Measurements from ENCODE around the gene HOXC6.

HOXC6 gene

DNA sequence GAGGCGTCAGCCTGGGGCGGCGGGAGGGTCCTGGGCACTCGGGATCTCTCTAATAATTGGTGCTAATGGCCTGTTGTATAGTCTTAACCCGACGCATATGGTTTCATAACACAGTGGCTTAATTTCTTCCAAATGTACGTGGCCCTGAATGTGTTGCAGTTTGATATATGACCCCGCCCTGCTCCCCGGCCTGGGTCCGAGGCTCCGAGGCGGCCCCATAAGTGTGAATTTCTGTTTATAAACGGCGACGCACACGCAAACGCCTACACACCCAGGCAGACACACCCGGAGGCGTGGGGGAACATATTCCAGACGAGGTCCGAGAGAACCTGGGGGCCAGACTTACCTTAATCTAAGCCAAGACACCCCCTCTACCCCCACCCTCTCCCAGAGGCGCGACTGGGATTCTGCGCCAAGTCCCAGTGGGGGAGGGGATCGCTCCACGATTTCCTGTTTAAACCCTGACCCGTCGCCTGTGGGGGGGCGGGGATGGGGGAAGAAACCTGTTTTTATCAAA is 9.7 kb upstream of the HOXC6 start:
- peak overlapping the region; percentile 83 for H3K27ac ChIP-seq
- TF ChIP-seq ZFX (IDR thresholded peaks at IDR 0.05; ENCODE audit: borderline replicate concordance) = no peak
- TF ChIP-seq, protein P1, sequence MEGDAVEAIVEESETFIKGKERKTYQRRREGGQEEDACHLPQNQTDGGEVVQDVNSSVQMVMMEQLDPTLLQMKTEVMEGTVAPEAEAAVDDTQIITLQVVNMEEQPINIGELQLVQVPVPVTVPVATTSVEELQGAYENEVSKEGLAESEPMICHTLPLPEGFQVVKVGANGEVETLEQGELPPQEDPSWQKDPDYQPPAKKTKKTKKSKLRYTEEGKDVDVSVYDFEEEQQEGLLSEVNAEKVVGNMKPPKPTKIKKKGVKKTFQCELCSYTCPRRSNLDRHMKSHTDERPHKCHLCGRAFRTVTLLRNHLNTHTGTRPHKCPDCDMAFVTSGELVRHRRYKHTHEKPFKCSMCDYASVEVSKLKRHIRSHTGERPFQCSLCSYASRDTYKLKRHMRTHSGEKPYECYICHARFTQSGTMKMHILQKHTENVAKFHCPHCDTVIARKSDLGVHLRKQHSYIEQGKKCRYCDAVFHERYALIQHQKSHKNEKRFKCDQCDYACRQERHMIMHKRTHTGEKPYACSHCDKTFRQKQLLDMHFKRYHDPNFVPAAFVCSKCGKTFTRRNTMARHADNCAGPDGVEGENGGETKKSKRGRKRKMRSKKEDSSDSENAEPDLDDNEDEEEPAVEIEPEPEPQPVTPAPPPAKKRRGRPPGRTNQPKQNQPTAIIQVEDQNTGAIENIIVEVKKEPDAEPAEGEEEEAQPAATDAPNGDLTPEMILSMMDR (IDR thresholded peaks at IDR 0.05) = no peak

DNA sequence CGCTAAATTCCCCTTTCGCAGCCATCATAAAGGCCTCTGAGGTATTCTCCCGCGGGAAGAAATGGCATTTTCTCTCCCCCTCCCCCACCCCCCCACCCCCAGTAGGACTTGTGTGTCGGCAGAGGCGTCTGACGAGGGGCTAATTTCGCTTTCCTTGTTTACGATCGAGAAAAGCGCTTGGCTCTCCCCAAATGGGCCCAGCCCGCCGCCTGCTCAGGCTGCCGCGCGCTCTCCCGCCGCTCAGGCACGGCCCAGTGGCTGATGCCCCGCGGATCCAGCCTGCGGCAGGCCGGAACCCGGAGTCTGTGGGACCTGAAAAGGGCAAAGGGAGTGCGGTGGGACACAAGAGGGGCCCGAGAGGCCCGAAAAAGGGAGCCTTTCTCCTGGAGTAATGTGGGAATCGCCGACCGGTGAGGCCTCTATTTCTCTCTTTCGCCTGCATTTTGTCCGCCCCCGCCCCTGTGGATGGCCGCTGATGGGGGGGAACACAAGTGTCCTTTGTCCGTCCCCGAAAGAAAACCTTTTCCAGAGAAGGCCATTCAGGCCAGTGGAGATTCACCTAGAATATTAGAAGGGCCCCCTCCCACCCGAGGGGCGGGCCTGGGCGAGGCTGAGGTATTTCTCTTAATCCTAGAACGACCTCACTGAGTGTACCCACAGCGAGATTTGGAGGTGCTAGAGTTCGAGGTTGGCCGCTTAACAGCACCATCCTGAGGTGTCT is 9.0 kb upstream of the HOXC6 start:
- no peak overlapping the region for H3K27ac ChIP-seq
- TF ChIP-seq ZFX (IDR thresholded peaks at IDR 0.05; ENCODE audit: borderline replicate concordance) = no peak
- TF ChIP-seq, protein P1 (IDR thresholded peaks at IDR 0.05) = no peak

GRCh38 chr12:54019924-54020590 is 8.2 kb upstream of the HOXC6 start:
- TF ChIP-seq, protein P1 (IDR thresholded peaks at IDR 0.05) = no peak
- no peak for TF ChIP-seq ZFX (IDR thresholded peaks at IDR 0.05; ENCODE audit: borderline replicate concordance)
- H3K27ac ChIP-seq = 0 out of 2 replicates have a peak overlapping the region, but pooled peaks have one; percentile 26

DNA sequence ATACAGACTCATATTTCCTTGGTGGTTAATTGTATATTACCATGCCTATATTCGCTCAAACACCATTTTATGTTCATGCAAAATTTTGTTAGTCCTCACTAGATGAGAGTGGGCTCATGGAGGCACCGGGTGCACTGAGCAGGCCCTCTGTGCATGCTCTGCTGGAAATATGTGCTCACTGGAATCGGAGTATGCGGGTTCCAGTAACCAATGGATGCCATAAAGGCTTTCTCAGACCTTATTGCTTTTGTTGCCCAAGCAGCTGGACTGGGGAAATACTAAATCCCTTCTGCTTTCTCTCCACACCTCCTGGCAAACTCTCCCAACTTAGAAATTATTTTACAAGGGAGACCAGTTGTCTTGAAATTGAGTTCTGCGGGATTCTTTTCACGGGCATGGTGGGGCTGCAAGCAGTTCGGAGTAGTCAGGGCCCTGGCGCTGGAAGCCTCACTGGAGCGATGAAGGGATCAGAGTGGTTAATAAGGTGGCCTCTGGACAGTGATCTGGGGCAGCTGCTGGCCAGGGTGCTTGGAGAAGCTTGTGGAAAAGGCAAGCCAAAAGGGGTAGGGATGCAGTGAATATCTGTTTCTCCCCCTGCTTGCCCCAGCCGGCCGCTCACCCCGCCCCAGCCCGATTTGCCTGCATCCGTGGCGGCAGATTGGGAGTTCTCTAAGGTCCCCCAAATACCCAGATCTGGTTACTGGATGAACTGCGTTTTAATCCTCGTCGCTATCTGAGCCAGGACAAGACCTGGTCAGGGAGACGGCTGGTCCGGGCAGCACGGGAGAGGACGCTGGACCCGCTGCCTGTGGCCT is 7.4 kb upstream of the HOXC6 start:
- TF ChIP-seq, protein P1 (IDR thresholded peaks at IDR 0.05) = no peak
- no peak for TF ChIP-seq ZFX (IDR thresholded peaks at IDR 0.05; ENCODE audit: borderline replicate concordance)
- H3K27ac ChIP-seq = no peak overlapping the region

- TF ChIP-seq ZFX (IDR thresholded peaks at IDR 0.05; ENCODE audit: borderline replicate concordance) = no peak
- TF ChIP-seq, protein P1 (IDR thresholded peaks at IDR 0.05) = peak; percentile 66
- H3K27ac ChIP-seq = no peak overlapping the region
These were observed 6.7 kb upstream of the HOXC6 start for GRCh38 chr12:54021432-54022013.

DNA sequence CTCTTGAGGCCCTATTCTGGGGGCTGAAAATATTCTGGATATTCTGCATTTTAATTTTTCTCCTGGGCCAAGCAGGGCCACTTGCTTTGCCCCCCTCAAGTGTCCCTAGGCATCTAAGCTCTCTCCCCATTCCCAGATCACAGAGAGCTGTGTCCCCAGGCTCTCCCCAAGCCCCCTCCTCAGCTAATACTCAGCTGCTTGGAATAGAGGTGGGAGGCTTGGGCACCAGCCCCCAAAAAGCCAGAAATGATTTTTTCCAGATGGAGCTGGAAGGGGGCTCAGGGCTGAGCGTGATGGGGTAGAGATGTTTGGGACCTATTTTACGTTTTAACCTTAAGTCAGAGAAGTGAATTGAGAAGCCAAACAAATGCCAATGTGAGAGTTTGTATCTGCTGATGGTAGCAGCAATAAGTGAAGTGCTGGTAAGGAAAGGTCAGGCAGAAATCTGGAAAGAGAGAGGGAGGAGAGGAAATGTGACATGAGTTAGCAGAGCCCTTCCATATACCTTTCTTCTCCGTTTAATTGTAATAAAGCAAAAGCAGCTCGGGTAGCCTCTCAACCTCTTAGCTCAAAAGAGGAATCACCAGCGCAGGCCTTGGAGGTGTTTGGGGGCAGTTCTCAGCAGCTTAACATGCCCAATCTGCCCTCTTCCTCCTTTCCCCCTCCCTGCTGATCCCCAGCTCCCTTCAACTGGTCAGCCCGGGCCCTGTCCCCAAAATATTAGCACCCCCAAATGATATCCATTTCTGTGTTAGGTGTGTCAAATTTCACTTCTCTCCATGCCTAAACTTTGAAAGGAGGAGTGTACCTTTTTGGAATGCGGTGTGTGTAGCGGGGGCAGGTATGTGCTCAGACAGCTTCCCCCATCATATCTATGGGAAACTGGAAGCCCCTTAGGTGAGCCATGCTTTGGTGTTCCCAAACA is 5.0 kb upstream of the HOXC6 start:
- H3K27ac ChIP-seq = no peak overlapping the region
- TF ChIP-seq, protein P1 (IDR thresholded peaks at IDR 0.05) = no peak
- TF ChIP-seq ZFX (IDR thresholded peaks at IDR 0.05; ENCODE audit: borderline replicate concordance) = no peak
